ENCODE measurements around the gene WDSUB1. TPM values are rescaled to one million over a fixed set of nuclear protein-coding genes. Genes with fewer than 3 reads are reported as not detected.
A peak's percentile ranks its signal among the peaks of the same experiment; 100 is the strongest.

The WDSUB1 gene
- total RNA-seq, 1 donor from 2014 or later: 14.3 TPM

GRCh38 chr2:159211447-159212396 lies 74.8 kb downstream of the WDSUB1 start:
- no peak for TF ChIP-seq CTCF (IDR thresholded peaks at IDR 0.05; ENCODE audit: unreplicated experiment)
- Mint-ChIP-seq H3K4me3 (no peak overlapping the region), H3K4me1 (peaks cover 36% of the 10 kb centered on the region), H3K27ac (peak overlapping the region; percentile 94), H3K36me3 (peaks cover 47% of the 10 kb centered on the region), H3K9me3 (peaks cover 3% of the 10 kb centered on the region), H3K27me3 (ENCODE audit: low read depth) (no peaks in the 10 kb centered on the region)
- DNase-seq (ENCODE audit: low spot score in 2 of 2, unreplicated experiment in 2 of 2): no peak

- Mint-ChIP-seq H3K27me3 (ENCODE audit: low read depth) (no peaks in the 10 kb centered on the region), H3K9me3 (no peaks in the 10 kb centered on the region), H3K27ac (peak overlapping the region; percentile 91), H3K4me1 (peaks cover 36% of the 10 kb centered on the region), H3K4me3 (no peak overlapping the region), H3K36me3 (peaks cover 44% of the 10 kb centered on the region)
- no peak for TF ChIP-seq CTCF (IDR thresholded peaks at IDR 0.05; ENCODE audit: unreplicated experiment)
- no peak for DNase-seq (ENCODE audit: low spot score in 2 of 2, unreplicated experiment in 2 of 2)
These were observed 76.9 kb downstream of the WDSUB1 start for GRCh38 chr2:159209341-159210306.

- H3K4me3 Mint-ChIP-seq: no peak overlapping the region
- peak overlapping the region; percentile 91 for H3K27ac Mint-ChIP-seq
- peaks cover 42% of the 10 kb centered on the region for H3K36me3 Mint-ChIP-seq
- H3K27me3 Mint-ChIP-seq (ENCODE audit: low read depth): no peaks in the 10 kb centered on the region
- H3K9me3 Mint-ChIP-seq: no peaks in the 10 kb centered on the region
- no peak for TF ChIP-seq CTCF (IDR thresholded peaks at IDR 0.05; ENCODE audit: unreplicated experiment)
- DNase-seq (ENCODE audit: low spot score in 2 of 2, unreplicated experiment in 2 of 2): no peak
- peaks cover 34% of the 10 kb centered on the region for H3K4me1 Mint-ChIP-seq
These were observed 78.1 kb downstream of the WDSUB1 start for GRCh38 chr2:159208438-159208837.

- H3K27me3 Mint-ChIP-seq (ENCODE audit: low read depth): no peaks in the 10 kb centered on the region
- H3K4me3 Mint-ChIP-seq: no peak overlapping the region
- no peaks in the 10 kb centered on the region for H3K9me3 Mint-ChIP-seq
- TF ChIP-seq CTCF (IDR thresholded peaks at IDR 0.05; ENCODE audit: unreplicated experiment): no peak
- DNase-seq (ENCODE audit: low spot score in 2 of 2, unreplicated experiment in 2 of 2): no peak
- peaks cover 36% of the 10 kb centered on the region for H3K36me3 Mint-ChIP-seq
- H3K4me1 Mint-ChIP-seq: peaks cover 20% of the 10 kb centered on the region
- peak overlapping the region; percentile 76 for H3K27ac Mint-ChIP-seq
These were observed 79.6 kb downstream of the WDSUB1 start for GRCh38 chr2:159206736-159207380.

All from mesothelial cell of epicardium (in vitro differentiated cells).